ENCODE results near the gene GREM1. TPM values are rescaled to one million over a fixed set of nuclear protein-coding genes. Genes with fewer than 3 reads are reported as not detected.

GREM1 gene
- total and polyA plus RNA-seq, 2 donors (not counting 3 experiments of a cell fraction or from before 2014, with no cell fraction given) = not detected

DNA sequence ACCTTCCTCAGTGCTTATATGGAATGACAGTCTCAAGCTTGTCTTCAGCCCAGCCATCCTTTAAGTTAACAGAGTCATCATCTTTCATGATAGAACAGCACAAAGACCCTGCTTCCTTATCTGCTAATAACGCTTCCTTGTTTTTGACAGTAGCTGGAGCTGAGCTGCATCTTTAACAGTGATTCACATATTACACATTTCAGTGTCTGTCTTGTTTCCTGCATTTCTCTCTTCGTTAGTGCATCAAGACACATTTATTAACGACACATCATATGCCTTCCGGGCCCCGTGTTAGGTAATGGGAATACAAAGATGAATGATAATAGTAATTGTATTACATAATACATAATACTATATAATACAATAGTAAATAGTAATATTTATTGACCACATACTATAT is 30.2 kb upstream of the GREM1 start:
- no peaks in the 10 kb centered on the region for H3K9me3 ChIP-seq (replicated peaks; ENCODE audit: control insufficient read depth, insufficient read depth, low read length)
- no peaks in the 10 kb centered on the region for H3K79me2 ChIP-seq (ENCODE audit: control insufficient read depth, insufficient read depth, low read length)
- H3K36me3 ChIP-seq (ENCODE audit: control insufficient read depth in 2 of 2, extremely low read depth in 1 of 2, insufficient read depth in 2 of 2, low read length in 2 of 2) = no peaks in the 10 kb centered on the region
- no peak overlapping the region for H3K27ac ChIP-seq (ENCODE audit: insufficient read depth, low read depth, low read length)
- intact Hi-C loops (cut with micrococcal nuclease) (no loop called here), dilution Hi-C loops (cut with MboI; ENCODE audit: extremely low pct_ligation_motif_present, low sequenced_read_pairs) (loop anchor here (25.0 kb wide), 1 partner anchor 300 kb away; no protein-coding TSS in a partner anchor)
- no peak overlapping the region for H3K4me3 ChIP-seq (replicated peaks in 1 of 3; ENCODE audit: insufficient read depth in 1 of 3, low read depth in 1 of 3, low read length in 3 of 3)
- TF ChIP-seq EZH2 (IDR thresholded peaks at IDR 0.05; ENCODE audit: borderline replicate concordance, low read depth, low read length, severe bottlenecking) = no peak
- TF ChIP-seq POLR2AphosphoS5 (IDR thresholded peaks at IDR 0.05; ENCODE audit: insufficient read depth, low read depth, low read length) = no peak
- no peak for TF ChIP-seq MYC (IDR thresholded peaks at IDR 0.05; ENCODE audit: low read depth, low read length)
- TF ChIP-seq JUN (IDR thresholded peaks at IDR 0.05; ENCODE audit: borderline replicate concordance, insufficient read depth, insufficient read length, low read depth) = no peak
- no peak for TF ChIP-seq GATA2 (IDR thresholded peaks at IDR 0.05; ENCODE audit: insufficient read depth, insufficient read length, low read depth, low read length)
- TF ChIP-seq POLR2A (IDR thresholded peaks at IDR 0.05; ENCODE audit: low read depth, low read length) = no peak
- TF ChIP-seq FOS (IDR thresholded peaks at IDR 0.05; ENCODE audit: borderline replicate concordance, insufficient read depth, low read length) = peak; percentile 27
- TF ChIP-seq, protein P1, sequence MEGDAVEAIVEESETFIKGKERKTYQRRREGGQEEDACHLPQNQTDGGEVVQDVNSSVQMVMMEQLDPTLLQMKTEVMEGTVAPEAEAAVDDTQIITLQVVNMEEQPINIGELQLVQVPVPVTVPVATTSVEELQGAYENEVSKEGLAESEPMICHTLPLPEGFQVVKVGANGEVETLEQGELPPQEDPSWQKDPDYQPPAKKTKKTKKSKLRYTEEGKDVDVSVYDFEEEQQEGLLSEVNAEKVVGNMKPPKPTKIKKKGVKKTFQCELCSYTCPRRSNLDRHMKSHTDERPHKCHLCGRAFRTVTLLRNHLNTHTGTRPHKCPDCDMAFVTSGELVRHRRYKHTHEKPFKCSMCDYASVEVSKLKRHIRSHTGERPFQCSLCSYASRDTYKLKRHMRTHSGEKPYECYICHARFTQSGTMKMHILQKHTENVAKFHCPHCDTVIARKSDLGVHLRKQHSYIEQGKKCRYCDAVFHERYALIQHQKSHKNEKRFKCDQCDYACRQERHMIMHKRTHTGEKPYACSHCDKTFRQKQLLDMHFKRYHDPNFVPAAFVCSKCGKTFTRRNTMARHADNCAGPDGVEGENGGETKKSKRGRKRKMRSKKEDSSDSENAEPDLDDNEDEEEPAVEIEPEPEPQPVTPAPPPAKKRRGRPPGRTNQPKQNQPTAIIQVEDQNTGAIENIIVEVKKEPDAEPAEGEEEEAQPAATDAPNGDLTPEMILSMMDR (IDR thresholded peaks at IDR 0.05; ENCODE audit: extremely low read depth in 1 of 2, insufficient read depth in 1 of 2, low read depth in 1 of 2, low read length in 2 of 2) = no peak
- H4K20me1 ChIP-seq (replicated peaks; ENCODE audit: control insufficient read depth, extremely low read depth, insufficient read depth, low read length) = no peaks in the 10 kb centered on the region
- no peaks in the 10 kb centered on the region for H3K27me3 ChIP-seq (ENCODE audit: control insufficient read depth in 2 of 2, insufficient read depth in 2 of 2, low read length in 2 of 2)
- CTCF ChIA-PET = interaction anchor here (0.9 to 1.6 kb wide), 7 partner anchors 15 to 271 kb away, joined by 3 to 4 read pairs (median 3); no protein-coding TSS in a partner anchor
- POLR2A ChIA-PET = no interaction called here
- H3K9me1 ChIP-seq (replicated peaks; ENCODE audit: control insufficient read depth, extremely low read depth, insufficient read depth, low read length) = no peaks in the 10 kb centered on the region
- BruUV-seq (replicated peaks) = no TSS peak
- no peak for DNase-seq (ENCODE audit: low read depth, low spot score)
- peaks cover 2% of the 10 kb centered on the region for H3K4me1 ChIP-seq (ENCODE audit: control insufficient read depth, extremely low read depth, insufficient read depth, low read length)
- H3K4me2 ChIP-seq (ENCODE audit: insufficient read depth, low read length) = no peak overlapping the region
- no peak overlapping the region for H2AFZ ChIP-seq (ENCODE audit: low read depth, low read length)
- no peak for FAIRE-seq
- H3K9ac ChIP-seq (replicated peaks; ENCODE audit: extremely low read depth, insufficient read depth, low read length) = no peak overlapping the region

Measured in endothelial cell of umbilical vein (primary cell).